Gastrocnemius medialis (tissue), 4 donors: ENCODE measurements around the gene STRA6. TPM values are rescaled to one million over a fixed set of nuclear protein-coding genes. Genes with fewer than 3 reads are reported as not detected.

Source experiments
- ATAC-seq, 2 donors: fragments of 150-250 bp; one replicate each; pipeline ENCODE4 v1.9.1; 2016
- DNase-seq, 2 donors: peaks; one replicate each; pipeline ENCODE4 v3.0.0-alpha.2; 2019
- H3K27ac ChIP-seq, 4 donors: fragments of 200-600 bp; sonication (generic); 1 replicate in 1 of 4; 2 replicates in 3 of 4; pipeline ENCODE4 v1.5.1; 2016 to 2018; ENCODE audit warnings: mild to moderate bottlenecking in 2 of 4, moderate library complexity in 1 of 4
- H3K27me3 ChIP-seq, 3 donors: fragments of 200-600 bp; sonication (generic) in 2 of 3; 1 replicate in 1 of 3; 2 replicates in 2 of 3; pipeline versions ENCODE4 v1.5.1 to v1.6.0; 2016 to 2019; ENCODE audit warnings: mild to moderate bottlenecking in 1 of 3, moderate library complexity in 1 of 3
- H3K36me3 ChIP-seq, 2 donors: fragments of 200-600 bp; sonication (generic) in 1 of 2; one replicate each; pipeline ENCODE4 v1.5.1; 2017 to 2018
- H3K4me1 ChIP-seq, 2 donors: fragments of 200-600 bp; sonication (generic) in 1 of 2; one replicate each; pipeline ENCODE4 v1.5.1; 2016 to 2017; ENCODE audit warnings: mild to moderate bottlenecking in 2 of 2
- H3K4me3 ChIP-seq, 4 donors: fragments of 200-600 bp; sonication (generic) in 3 of 4; 1 replicate in 1 of 4; 2 replicates in 3 of 4; pipeline ENCODE4 v1.5.1; 2016 to 2019; ENCODE audit warnings: mild to moderate bottlenecking in 2 of 4
- H3K9me3 ChIP-seq, 3 donors: fragments of 200-600 bp; sonication (generic) in 2 of 3; 1 replicate in 1 of 3; 2 replicates in 2 of 3; pipeline ENCODE4 v1.5.1; 2016 to 2019
- CTCF ChIP-seq, 5 experiments: fragments of 450-650 bp in 3 of 5; fragments of 200-600 bp in 2 of 5; sonication (generic) in 2 of 5; IDR thresholded peaks in 4 of 5; conservative IDR thresholded peaks in 1 of 5; 1 replicate in 4 of 5; 2 replicates in 1 of 5; pipeline ENCODE4 v1.5.1; 2016 to 2019; ENCODE audit warnings: antibody characterized with exemption in 5 of 5, mild to moderate bottlenecking in 3 of 5, moderate library complexity in 3 of 5
- POLR2A ChIP-seq, 2 donors: fragments of 450-650 bp; IDR thresholded peaks; one replicate each; pipeline ENCODE4 v1.6.1; 2017; ENCODE audit warnings: antibody characterized with exemption in 2 of 2, mild to moderate bottlenecking in 2 of 2, moderate library complexity in 2 of 2
- in situ Hi-C, 4 donors: fragments of 200-750 bp; cut with MboI; loops; one replicate each; pipeline versions ENCODE4 v1.15.0 to v1.8.0; 2017; ENCODE audit warnings: low sequenced_read_pairs in 4 of 4
- intact Hi-C: fragments of 100-400 bp; cut with DNase I; formaldehyde crosslinking; loops from one replicate; pipeline ENCODE4 v1.15.1; 2023; ENCODE audit warnings: low total_unique reads
- total RNA-seq, 4 donors: library from RNA; depleted of rRNA; stranded (reverse); fragments of >200 nt; gene quantifications; one replicate each; pipeline versions ENCODE4 v1.1.0 to v1.2.3, GENCODE V29; 2016

The STRA6 gene
- total RNA-seq, 4 donors from 2014 or later = not detected

DNA sequence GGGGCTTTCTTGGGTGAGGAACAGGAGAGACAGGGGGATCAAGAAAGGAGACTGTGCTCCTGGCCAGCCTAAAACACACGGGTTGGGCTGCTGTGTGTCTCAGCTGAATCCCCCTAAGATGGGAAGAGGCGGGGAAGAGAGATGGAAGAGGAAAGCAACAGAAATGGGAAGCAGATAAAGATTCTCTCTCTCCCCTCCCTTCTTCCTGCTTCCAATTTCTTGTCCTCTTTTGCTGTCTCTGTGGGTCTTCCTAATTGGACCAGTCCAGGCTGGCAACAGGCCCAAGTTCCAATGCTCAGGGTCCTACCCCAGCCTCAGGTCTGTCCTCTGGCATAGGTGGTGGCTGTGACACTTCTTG lies 65.1 kb downstream of the STRA6 start:
- ATAC-seq = no peak
- no peaks in the 10 kb centered on the region for H3K9me3 ChIP-seq
- TF ChIP-seq POLR2A (IDR thresholded peaks at IDR 0.05) (no peak), CTCF (IDR thresholded peaks at IDR 0.05 in 4 of 5, conservative IDR thresholded peaks at IDR 0.05 in 1 of 5) (no peak)
- peaks cover 6 to 22% of the 10 kb centered on the region in 2 donors for H3K4me1 ChIP-seq
- peaks cover 44 to 53% (median 49%) of the 10 kb centered on the region in 3 donors for H3K27me3 ChIP-seq
- in situ Hi-C loops (loop anchor here in 1 of 4 donors (10.0 kb wide), 1 partner anchor 167 kb away; no protein-coding TSS in a partner anchor), intact Hi-C loops (loop anchor here (5.0 kb wide), 1 partner anchor 35 kb away; the partner anchor contains the start of gene ISLR)
- no peak overlapping the region for H3K27ac ChIP-seq
- no peak overlapping the region for H3K4me3 ChIP-seq
- H3K36me3 ChIP-seq = no peaks in the 10 kb centered on the region
- DNase-seq = no peak

DNA sequence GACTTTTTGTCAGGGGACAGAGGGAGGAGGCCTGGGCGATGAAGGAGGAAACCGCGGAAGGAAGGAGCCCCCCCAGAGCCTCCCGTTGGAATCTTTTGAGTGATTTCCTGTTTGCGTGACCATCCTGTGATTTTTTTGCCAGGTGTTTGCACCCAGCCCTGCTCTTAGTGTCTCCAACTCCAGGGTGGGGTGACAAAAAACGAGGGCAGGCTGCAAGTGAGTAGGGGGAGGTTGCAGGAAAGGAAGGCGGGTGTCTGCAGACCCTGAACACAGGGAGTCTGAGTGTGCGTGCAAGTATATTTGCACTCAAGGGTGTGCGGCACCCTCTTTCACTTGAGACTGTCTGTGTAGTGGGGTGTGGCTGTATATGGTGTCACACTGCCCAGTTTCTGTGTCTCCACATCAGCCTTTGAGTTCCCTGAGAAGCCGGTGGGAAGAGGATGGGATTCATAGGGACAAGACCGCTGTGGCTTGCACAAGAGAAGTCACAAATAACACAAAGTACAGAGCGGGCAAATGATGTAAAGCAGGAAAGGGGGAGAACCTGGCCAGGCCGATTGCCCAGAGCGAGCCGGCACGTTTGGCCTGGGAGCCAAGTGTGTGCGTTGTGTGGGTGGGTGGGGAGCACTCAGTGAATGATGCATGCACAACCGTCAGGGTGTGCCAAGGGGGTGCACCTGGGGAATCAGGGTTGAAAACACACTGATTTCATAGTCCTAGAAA lies 65.6 kb downstream of the STRA6 start:
- ATAC-seq = peak; percentile 18 to 30

GRCh38 chr15:74136540-74136813 lies 66.1 kb downstream of the STRA6 start:
- Histone ChIP-seq H3K4me3 (peak overlapping the region; percentile 53 to 62 (median 55)), H3K27ac (peak overlapping the region; percentile 35 to 79 (median 70)), H3K4me1 (peaks cover 6 to 22% of the 10 kb centered on the region in 2 donors), H3K9me3 (no peaks in the 10 kb centered on the region), H3K36me3 (no peaks in the 10 kb centered on the region), H3K27me3 (peaks cover 53 to 60% (median 58%) of the 10 kb centered on the region in 3 donors)
- no peak for ATAC-seq
- intact Hi-C loops (loop anchor here (5.0 kb wide), 1 partner anchor 36 kb away; the partner anchor contains the start of gene ISLR), in situ Hi-C loops (loop anchor here in 1 of 4 donors (10.0 kb wide), 1 partner anchor 168 kb away; no protein-coding TSS in a partner anchor)
- TF ChIP-seq CTCF (IDR thresholded peaks at IDR 0.05 in 4 of 5, conservative IDR thresholded peaks at IDR 0.05 in 1 of 5) = no peak
- TF ChIP-seq POLR2A (IDR thresholded peaks at IDR 0.05) = no peak
- DNase-seq = no peak

More for the DNA sequence above, 65.6 kb downstream of the STRA6 start:
- DNase-seq = no peak
- intact Hi-C loops = loop anchor here (5.0 kb wide), 1 partner anchor 35 kb away; the partner anchor contains the start of gene ISLR
- no peak for TF ChIP-seq POLR2A (IDR thresholded peaks at IDR 0.05)
- no peak for TF ChIP-seq CTCF (IDR thresholded peaks at IDR 0.05 in 4 of 5, conservative IDR thresholded peaks at IDR 0.05 in 1 of 5)
- Histone ChIP-seq H3K9me3 (no peaks in the 10 kb centered on the region), H3K4me3 (peak overlapping the region; percentile 53 to 62 (median 55)), H3K36me3 (no peaks in the 10 kb centered on the region), H3K4me1 (peaks cover 6 to 22% of the 10 kb centered on the region in 2 donors), H3K27ac (peak overlapping the region; percentile 35 to 79 (median 70)), H3K27me3 (peaks cover 49 to 58% (median 55%) of the 10 kb centered on the region in 3 donors)
- in situ Hi-C loops = loop anchor here in 1 of 4 donors (10.0 kb wide), 1 partner anchor 168 kb away; no protein-coding TSS in a partner anchor

DNA sequence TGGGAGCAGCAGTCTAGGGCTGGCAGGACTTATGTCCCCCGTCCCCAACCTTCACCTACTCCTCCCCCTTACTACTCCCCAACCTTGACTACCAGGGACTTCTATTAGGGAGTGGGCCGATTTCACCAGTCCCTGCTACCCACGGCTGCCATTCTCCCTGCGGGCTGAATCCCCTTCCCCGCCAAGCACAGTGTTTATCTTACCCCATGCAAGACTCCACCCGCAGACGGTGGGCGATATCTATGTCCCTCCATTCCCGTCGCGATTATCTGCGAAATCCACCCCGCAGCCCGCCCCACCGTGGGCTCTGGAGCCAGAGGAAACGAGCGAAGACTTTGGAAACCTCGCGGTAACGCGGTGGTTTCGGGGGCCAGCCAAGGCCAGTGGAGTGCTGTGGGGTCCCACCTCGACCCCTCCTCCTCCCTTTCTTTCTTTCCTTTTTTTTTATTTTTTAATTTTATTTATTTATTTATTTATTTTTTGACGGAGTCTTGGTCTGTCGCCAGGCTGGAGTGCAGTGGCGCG lies 67.5 kb downstream of the STRA6 start:
- Histone ChIP-seq H3K27ac (peak overlapping the region in 2 of 4 donors; percentile 63 to 77), H3K4me3 (peak overlapping the region in 3 of 4 donors; percentile 53 to 62 (median 54)), H3K36me3 (no peaks in the 10 kb centered on the region), H3K9me3 (no peaks in the 10 kb centered on the region), H3K4me1 (peaks cover 6 to 29% of the 10 kb centered on the region in 2 donors), H3K27me3 (peaks cover 65 to 73% (median 72%) of the 10 kb centered on the region in 3 donors)
- TF ChIP-seq CTCF (IDR thresholded peaks at IDR 0.05 in 4 of 5, conservative IDR thresholded peaks at IDR 0.05 in 1 of 5) = no peak
- TF ChIP-seq POLR2A (IDR thresholded peaks at IDR 0.05) = no peak
- in situ Hi-C loops = loop anchor here in 1 of 4 donors (10.0 kb wide), 1 partner anchor 170 kb away; no protein-coding TSS in a partner anchor
- no peak for ATAC-seq
- intact Hi-C loops = loop anchor here (5.0 kb wide), 1 partner anchor 37 kb away; the partner anchor contains the start of gene ISLR
- no peak for DNase-seq
